Measurements from ENCODE around the gene RABAC1. TPM values are rescaled to one million over a fixed set of nuclear protein-coding genes. Genes with fewer than 3 reads are reported as not detected.

The RABAC1 gene
- total RNA-seq, 4 donors from 2014 or later: 168 to 206 (median 199) TPM

GRCh38 chr19:41988947-41989346, 29.8 kb upstream of the RABAC1 start:
- no peaks in the 10 kb centered on the region for H3K9me3 ChIP-seq
- WGBS, 2 donors: 85 to 87% methylated on average over 9 of the region's 9 CpGs
- peaks cover 0 to 6% (median 4%) of the 10 kb centered on the region in 4 donors for H3K4me1 ChIP-seq
- TF ChIP-seq EP300 (IDR thresholded peaks at IDR 0.05): no peak
- no peak for TF ChIP-seq POLR2A (IDR thresholded peaks at IDR 0.05)
- TF ChIP-seq CTCF (IDR thresholded peaks at IDR 0.05): no peak
- no peak overlapping the region for H3K27ac ChIP-seq
- no peak overlapping the region for H3K4me3 ChIP-seq
- no peaks in the 10 kb centered on the region for H3K36me3 ChIP-seq
- H3K27me3 ChIP-seq: peaks cover 0 to 36% of the 10 kb centered on the region in 2 donors
- no peak for DNase-seq (ENCODE audit: low spot score in 2 of 2)

GRCh38 chr19:41987141-41987860, 28.2 kb upstream of the RABAC1 start:
- Histone ChIP-seq H3K27me3 (peaks cover 0 to 19% of the 10 kb centered on the region in 2 donors), H3K4me1 (no peaks in the 10 kb centered on the region), H3K36me3 (no peaks in the 10 kb centered on the region), H3K27ac (no peak overlapping the region), H3K4me3 (no peak overlapping the region), H3K9me3 (no peaks in the 10 kb centered on the region)
- TF ChIP-seq EP300 (IDR thresholded peaks at IDR 0.05) (no peak), CTCF (IDR thresholded peaks at IDR 0.05) (no peak), POLR2A (IDR thresholded peaks at IDR 0.05) (no peak)
- DNase-seq (ENCODE audit: low spot score in 2 of 2): no peak
- 88 to 89% methylated on average over 10 of the region's 10 CpGs for WGBS, 2 donors

DNA sequence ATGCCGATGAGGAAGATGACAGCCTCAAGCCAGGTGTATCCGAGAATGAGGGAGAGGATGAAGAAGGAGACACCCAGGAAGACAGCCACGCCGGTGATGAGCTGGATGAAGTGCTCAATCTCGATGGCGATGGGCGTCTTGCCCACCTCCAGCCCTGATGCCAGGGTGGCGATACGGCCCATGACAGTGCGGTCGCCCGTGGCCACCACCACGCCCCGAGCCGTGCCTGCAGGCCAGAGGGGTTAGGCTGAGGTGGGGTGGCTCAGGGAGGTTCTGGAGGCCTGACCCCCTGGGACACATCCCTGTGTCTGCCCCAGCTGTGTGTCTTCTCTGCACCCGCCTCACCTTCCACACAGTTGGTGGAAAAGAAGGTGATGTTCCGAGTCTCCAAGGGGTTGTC, 25.8 kb upstream of the RABAC1 start:
- Histone ChIP-seq H3K27ac (no peak overlapping the region), H3K36me3 (no peaks in the 10 kb centered on the region), H3K9me3 (no peaks in the 10 kb centered on the region), H3K4me1 (no peaks in the 10 kb centered on the region), H3K4me3 (no peak overlapping the region), H3K27me3 (no peaks in the 10 kb centered on the region)
- TF ChIP-seq POLR2A (IDR thresholded peaks at IDR 0.05) (no peak), EP300 (IDR thresholded peaks at IDR 0.05) (no peak)
- no peak for DNase-seq (ENCODE audit: low spot score in 2 of 2)
- WGBS, 2 donors: 87 to 89% methylated on average over 11 to 17 of the region's 17 CpGs

GRCh38 chr19:41981724-41982123, 22.6 kb upstream of the RABAC1 start:
- Histone ChIP-seq H3K4me3 (no peak overlapping the region), H3K9me3 (no peaks in the 10 kb centered on the region), H3K27ac (no peak overlapping the region), H3K4me1 (no peaks in the 10 kb centered on the region), H3K27me3 (no peaks in the 10 kb centered on the region), H3K36me3 (no peaks in the 10 kb centered on the region)
- WGBS, 2 donors: 80 to 88% methylated on average over 13 to 15 of the region's 15 CpGs
- no peak for DNase-seq (ENCODE audit: low spot score in 2 of 2)
- TF ChIP-seq EP300 (IDR thresholded peaks at IDR 0.05) (no peak), CTCF (IDR thresholded peaks at IDR 0.05) (no peak), POLR2A (IDR thresholded peaks at IDR 0.05) (no peak)

GRCh38 chr19:41978470-41978869, 19.3 kb upstream of the RABAC1 start:
- Histone ChIP-seq H3K36me3 (no peaks in the 10 kb centered on the region), H3K27me3 (peaks cover 0 to under 1% of the 10 kb centered on the region in 2 donors), H3K27ac (no peak overlapping the region), H3K4me3 (no peak overlapping the region), H3K4me1 (no peaks in the 10 kb centered on the region), H3K9me3 (no peaks in the 10 kb centered on the region)
- WGBS, 2 donors: 84 to 90% methylated on average over 17 of the region's 17 CpGs
- no peak for DNase-seq (ENCODE audit: low spot score in 2 of 2)
- TF ChIP-seq EP300 (IDR thresholded peaks at IDR 0.05) (no peak), POLR2A (IDR thresholded peaks at IDR 0.05) (no peak), CTCF (IDR thresholded peaks at IDR 0.05) (no peak)

All from tibial nerve (tissue), 4 donors.